ENCODE data around the gene G6PC2.

G6PC2 gene

GRCh38 chr2:168948621-168949212 lies 47.6 kb downstream of the G6PC2 start:
- no peak for DNase-seq

GRCh38 chr2:168949324-168949723 lies 48.2 kb downstream of the G6PC2 start:
- no peak for DNase-seq

- DNase-seq, result no peak
These were observed 50.8 kb downstream of the G6PC2 start for GRCh38 chr2:168951871-168952270.

- DNase-seq, result no peak
These were observed 51.3 kb downstream of the G6PC2 start for GRCh38 chr2:168952424-168952823.

GRCh38 chr2:168954256-168954655 lies 53.2 kb downstream of the G6PC2 start:
- DNase-seq, result no peak

GRCh38 chr2:168955321-168955720 lies 54.2 kb downstream of the G6PC2 start:
- no peak for DNase-seq

GRCh38 chr2:168956392-168956791 lies 55.3 kb downstream of the G6PC2 start:
- DNase-seq, result no peak

Data from right kidney (tissue), 1 donor.